A673 (cell line): Measurements from ENCODE around the gene CDHR2. TPM values are rescaled to one million over a fixed set of nuclear protein-coding genes. Genes with fewer than 3 reads are reported as not detected.

Source experiments
- BruUV-seq: library from RNA; stranded (reverse); fragments of 400-500 nt; replicated peaks from 2 replicates; lab custom pipeline; 2021; lab: Mats Ljungman, UMichigan
- CTCF ChIA-PET: fragments of 300-600 bp; sonication (Branson Sonifier 250); formaldehyde crosslinking; loops from one replicate; lab custom pipeline; 2022; ENCODE audit warnings: antibody characterized with exemption; lab: Charles Lee
- POLR2A ChIA-PET: fragments of 300-600 bp; sonication (Branson Sonifier 250); formaldehyde crosslinking; loops from one replicate; lab custom pipeline; 2022; ENCODE audit warnings: antibody characterized with exemption; ENCODE audit not compliant: low non-redundant PET; lab: Charles Lee
- DNase-seq: peaks from one replicate; pipeline ENCODE4 v3.0.0-alpha.2; 2015; ENCODE audit warnings: low spot score
- H3K27ac ChIP-seq: fragments of 200-600 bp; sonication (generic); 2 replicates; pipeline ENCODE4 v1.5.1; 2016; ENCODE audit warnings: mixed run types, low read depth, mild to moderate bottlenecking, mixed read lengths, antibody characterized with exemption, low read length; ENCODE audit not compliant: poor library complexity, severe bottlenecking
- H3K27me3 ChIP-seq: fragments of 200-600 bp; sonication (generic); replicated peaks from 2 replicates; pipeline ENCODE4 v1.6.1; 2017; ENCODE audit warnings: mixed run types, low read depth, mild to moderate bottlenecking, mixed read lengths, antibody characterized with exemption, low read length; ENCODE audit not compliant: insufficient read depth, poor library complexity
- H3K36me3 ChIP-seq: fragments of 200-600 bp; sonication (generic); 2 replicates; pipeline ENCODE4 v1.6.1; 2016; ENCODE audit warnings: mixed run types, mild to moderate bottlenecking, mixed read lengths, antibody characterized with exemption, low read length; ENCODE audit not compliant: insufficient read depth, poor library complexity, severe bottlenecking
- H3K4me1 ChIP-seq: fragments of 200-600 bp; sonication (generic); 2 replicates; pipeline ENCODE4 v1.6.1; 2017; ENCODE audit warnings: mixed run types, mild to moderate bottlenecking, mixed read lengths, antibody characterized with exemption, low read length; ENCODE audit not compliant: insufficient read depth, poor library complexity, severe bottlenecking
- H3K4me3 ChIP-seq: fragments of 200-600 bp; sonication (generic); 2 replicates; pipeline ENCODE4 v1.5.1; 2016; ENCODE audit warnings: low read depth, mixed run types, mild to moderate bottlenecking, mixed read lengths, low read length; ENCODE audit not compliant: poor library complexity, severe bottlenecking
- H3K9me3 ChIP-seq: fragments of 200-600 bp; sonication (generic); 2 replicates; pipeline ENCODE4 v1.6.1; 2016; ENCODE audit warnings: mixed run types, low read depth, mild to moderate bottlenecking, mixed read lengths, antibody characterized with exemption, low read length; ENCODE audit not compliant: poor library complexity, severe bottlenecking
- CTCF ChIP-seq: fragments of 300-800, 200-600 bp; sonication (generic); conservative IDR thresholded peaks from 2 replicates; pipeline ENCODE4 v1.5.1; 2017; ENCODE audit warnings: low read depth, mild to moderate bottlenecking, antibody characterized with exemption, low read length, moderate library complexity, mixed read lengths
- EZH2 ChIP-seq: fragments of 200-600 bp; sonication (generic); IDR thresholded peaks from 2 replicates; pipeline ENCODE4 v1.6.1; 2017; ENCODE audit warnings: borderline replicate concordance, low read depth, mild to moderate bottlenecking, mixed read lengths, antibody characterized with exemption, low read length; ENCODE audit not compliant: poor library complexity, severe bottlenecking
- intact Hi-C: fragments of 100-400 bp; cut with micrococcal nuclease; formaldehyde crosslinking; loops from one replicate; pipeline ENCODE4 v1.10.0; 2022; ENCODE audit not compliant: unreplicated experiment
- total RNA-seq: library from RNA; stranded (reverse); gene quantifications from 2 replicates; pipeline ENCODE4 v1.2.3, GENCODE V29; 2021

Gene CDHR2
- total RNA-seq, 1 experiment from 2014 or later = not detected

- Histone ChIP-seq H3K9me3 (no peaks in the 10 kb centered on the region), H3K27ac (no peak overlapping the region), H3K36me3 (no peaks in the 10 kb centered on the region), H3K27me3 (no peaks in the 10 kb centered on the region), H3K4me1 (no peaks in the 10 kb centered on the region), H3K4me3 (no peak overlapping the region)
- BruUV-seq = no TSS peak
- ChIA-PET POLR2A (interaction anchor here (0.6 kb wide), 1 partner anchor 16 kb away, joined by 4 read pairs; the partner anchor contains the start of gene RNF44), CTCF (no interaction called here)
- no peak for TF ChIP-seq CTCF
- no peak for TF ChIP-seq EZH2
- DNase-seq = no peak
- intact Hi-C loops = no loop called here
These were observed 4.3 kb downstream of the CDHR2 start for GRCh38 chr5:176553260-176554085.

- no peaks in the 10 kb centered on the region for H3K27me3 ChIP-seq
- no peak overlapping the region for H3K4me3 ChIP-seq
- H3K36me3 ChIP-seq = no peaks in the 10 kb centered on the region
- POLR2A ChIA-PET = no interaction called here
- H3K27ac ChIP-seq = no peak overlapping the region
- TF ChIP-seq CTCF = no peak
- no peak for DNase-seq
- no peaks in the 10 kb centered on the region for H3K9me3 ChIP-seq
- no TSS peak for BruUV-seq
- intact Hi-C loops = no loop called here
- CTCF ChIA-PET = no interaction called here
- H3K4me1 ChIP-seq = no peaks in the 10 kb centered on the region
These were observed 8.7 kb downstream of the CDHR2 start for GRCh38 chr5:176557846-176558245.

GRCh38 chr5:176559683-176560082 is 10.5 kb downstream of the CDHR2 start:
- intact Hi-C loops = no loop called here
- no TSS peak for BruUV-seq
- Histone ChIP-seq H3K4me3 (no peak overlapping the region), H3K4me1 (no peaks in the 10 kb centered on the region), H3K27me3 (no peaks in the 10 kb centered on the region), H3K36me3 (no peaks in the 10 kb centered on the region), H3K9me3 (no peaks in the 10 kb centered on the region), H3K27ac (no peak overlapping the region)
- ChIA-PET POLR2A (no interaction called here), CTCF (no interaction called here)
- no peak for DNase-seq
- TF ChIP-seq EZH2 (no peak), CTCF (0 out of 2 replicates have a peak, but pooled peaks have one; percentile 11)
